Right atrium auricular region (tissue), 2 donors: ENCODE results near the gene TRIO. TPM values are rescaled to one million over a fixed set of nuclear protein-coding genes. Genes with fewer than 3 reads are reported as not detected.
"Not testable (repeated sequence)": the region's sequence is repeated elsewhere in the genome, so short reads cannot be mapped to it uniquely, and the experiment has no call there.

Experiments
- DNase-seq: peaks from one replicate; pipeline ENCODE4 v3.0.0-alpha.2; 2019; ENCODE audit warnings: low spot score
- H3K27ac ChIP-seq, 2 donors: fragments of 200-600 bp; sonication (generic); 1 replicate in 1 of 2; 2 replicates in 1 of 2; pipeline ENCODE4 v1.5.1; 2016 to 2019
- H3K27me3 ChIP-seq, 2 donors: fragments of 200-600 bp; sonication (generic); one replicate each; pipeline versions ENCODE4 v1.5.1 to v1.6.0; 2017 to 2019
- H3K36me3 ChIP-seq: fragments of 200-600 bp; sonication (generic); one replicate; pipeline ENCODE4 v1.5.1; 2016
- H3K4me1 ChIP-seq, 2 donors: fragments of 200-600 bp; sonication (generic); one replicate each; pipeline versions ENCODE4 v1.5.1 to v1.6.0; 2017 to 2019
- H3K4me3 ChIP-seq, 2 donors: fragments of 200-600 bp; sonication (generic); 1 replicate in 1 of 2; 2 replicates in 1 of 2; pipeline ENCODE4 v1.5.1; 2017 to 2019; ENCODE audit warnings: mild to moderate bottlenecking in 1 of 2, moderate library complexity in 1 of 2
- H3K9me3 ChIP-seq, 2 donors: fragments of 200-600 bp; sonication (generic); one replicate each; pipeline ENCODE4 v1.5.1; 2019
- total RNA-seq, 2 donors: library from RNA; depleted of rRNA; stranded (reverse); fragments of >200 nt; gene quantifications; one replicate each; pipeline ENCODE4 v1.1.0, GENCODE V29; 2016
- TF ChIP-seq, protein P1 (sequence below), 2 donors: fragments of 200-600 bp; sonication (generic); IDR thresholded peaks; one replicate each; pipeline ENCODE4 v1.5.1; 2019; ENCODE audit warnings: antibody characterized with exemption in 2 of 2

TRIO gene
- total RNA-seq, 2 donors from 2014 or later = 51.6 to 67.0 TPM

DNA sequence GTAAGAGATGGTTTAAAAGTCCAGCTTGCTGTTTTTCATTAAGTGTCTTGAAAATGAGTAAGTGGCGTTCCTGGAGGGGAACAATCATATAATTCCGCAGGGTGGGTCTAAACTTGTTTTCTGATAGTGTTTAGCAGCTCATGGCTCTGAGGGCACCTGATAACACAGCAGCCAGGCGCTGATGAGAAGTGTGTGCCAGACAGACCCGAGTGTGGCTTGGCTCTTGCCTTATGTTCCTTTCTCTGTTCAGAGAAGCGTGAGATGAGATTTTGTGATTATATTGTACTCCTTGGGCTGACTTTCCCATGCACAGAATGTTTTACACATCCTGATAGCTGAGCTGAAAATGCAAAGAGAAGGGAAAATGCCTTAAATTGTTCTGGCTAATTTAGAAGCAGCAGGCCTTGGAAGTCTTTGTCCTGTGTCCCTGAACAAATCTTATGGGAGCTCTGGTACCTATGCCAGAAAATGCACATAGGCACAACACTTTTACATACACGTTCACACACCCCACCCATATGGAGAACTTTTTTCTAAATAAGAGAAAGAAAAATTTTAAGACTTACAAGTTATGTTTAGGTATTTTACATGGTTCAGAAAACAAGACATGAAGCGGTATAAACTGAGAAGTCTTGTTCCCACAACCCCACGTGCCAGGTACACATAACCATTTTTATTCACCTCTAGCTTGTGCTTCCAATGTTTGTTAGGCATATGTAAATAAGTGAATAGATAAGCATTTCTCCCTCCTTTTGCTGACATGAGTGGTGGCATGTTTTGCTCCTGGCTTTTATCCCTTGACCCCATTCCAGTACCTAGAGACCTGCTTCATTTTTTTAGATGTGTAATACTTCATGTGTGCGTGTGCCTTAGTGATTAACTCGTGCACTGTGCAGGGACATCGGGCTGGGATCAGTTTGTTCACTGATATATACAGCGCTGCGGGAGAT is 286.2 kb downstream of the TRIO start:
- Histone ChIP-seq H3K27ac (peak overlapping the region; percentile 41 to 63), H3K27me3 (no peaks in the 10 kb centered on the region), H3K36me3 (no peaks in the 10 kb centered on the region), H3K9me3 (no peaks in the 10 kb centered on the region), H3K4me3 (no peak overlapping the region), H3K4me1 (peaks cover 0 to 25% of the 10 kb centered on the region in 2 donors)
- no peak for DNase-seq
- TF ChIP-seq, protein P1, sequence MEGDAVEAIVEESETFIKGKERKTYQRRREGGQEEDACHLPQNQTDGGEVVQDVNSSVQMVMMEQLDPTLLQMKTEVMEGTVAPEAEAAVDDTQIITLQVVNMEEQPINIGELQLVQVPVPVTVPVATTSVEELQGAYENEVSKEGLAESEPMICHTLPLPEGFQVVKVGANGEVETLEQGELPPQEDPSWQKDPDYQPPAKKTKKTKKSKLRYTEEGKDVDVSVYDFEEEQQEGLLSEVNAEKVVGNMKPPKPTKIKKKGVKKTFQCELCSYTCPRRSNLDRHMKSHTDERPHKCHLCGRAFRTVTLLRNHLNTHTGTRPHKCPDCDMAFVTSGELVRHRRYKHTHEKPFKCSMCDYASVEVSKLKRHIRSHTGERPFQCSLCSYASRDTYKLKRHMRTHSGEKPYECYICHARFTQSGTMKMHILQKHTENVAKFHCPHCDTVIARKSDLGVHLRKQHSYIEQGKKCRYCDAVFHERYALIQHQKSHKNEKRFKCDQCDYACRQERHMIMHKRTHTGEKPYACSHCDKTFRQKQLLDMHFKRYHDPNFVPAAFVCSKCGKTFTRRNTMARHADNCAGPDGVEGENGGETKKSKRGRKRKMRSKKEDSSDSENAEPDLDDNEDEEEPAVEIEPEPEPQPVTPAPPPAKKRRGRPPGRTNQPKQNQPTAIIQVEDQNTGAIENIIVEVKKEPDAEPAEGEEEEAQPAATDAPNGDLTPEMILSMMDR (IDR thresholded peaks at IDR 0.05) = no peak

DNA sequence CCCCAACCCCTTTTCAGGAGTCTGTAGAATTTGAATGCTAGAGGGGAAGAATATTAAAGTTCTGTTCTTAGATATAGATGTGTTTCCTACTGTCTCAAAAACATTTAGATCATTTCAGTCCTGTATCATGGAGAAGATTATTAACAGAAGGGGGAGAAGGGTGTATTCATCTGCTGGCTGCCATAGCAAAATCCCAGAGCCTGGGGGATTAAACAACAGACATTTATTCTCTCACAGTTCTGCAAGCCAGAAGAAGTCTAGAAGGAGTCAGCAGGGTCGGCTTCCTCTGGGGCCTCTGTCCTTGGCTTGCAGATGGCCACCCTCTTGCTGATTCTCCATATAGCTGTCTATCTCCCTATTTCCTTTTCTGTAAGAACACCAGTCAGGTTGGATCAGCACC is 288.4 kb downstream of the TRIO start:
- Histone ChIP-seq H3K36me3 (no peaks in the 10 kb centered on the region), H3K9me3 (no peaks in the 10 kb centered on the region), H3K4me1 (peaks cover 0 to 25% of the 10 kb centered on the region in 2 donors), H3K27me3 (no peaks in the 10 kb centered on the region), H3K4me3 (no peak overlapping the region), H3K27ac (no peak overlapping the region)
- no peak for DNase-seq
- TF ChIP-seq, protein P1 (IDR thresholded peaks at IDR 0.05) = no peak

DNA sequence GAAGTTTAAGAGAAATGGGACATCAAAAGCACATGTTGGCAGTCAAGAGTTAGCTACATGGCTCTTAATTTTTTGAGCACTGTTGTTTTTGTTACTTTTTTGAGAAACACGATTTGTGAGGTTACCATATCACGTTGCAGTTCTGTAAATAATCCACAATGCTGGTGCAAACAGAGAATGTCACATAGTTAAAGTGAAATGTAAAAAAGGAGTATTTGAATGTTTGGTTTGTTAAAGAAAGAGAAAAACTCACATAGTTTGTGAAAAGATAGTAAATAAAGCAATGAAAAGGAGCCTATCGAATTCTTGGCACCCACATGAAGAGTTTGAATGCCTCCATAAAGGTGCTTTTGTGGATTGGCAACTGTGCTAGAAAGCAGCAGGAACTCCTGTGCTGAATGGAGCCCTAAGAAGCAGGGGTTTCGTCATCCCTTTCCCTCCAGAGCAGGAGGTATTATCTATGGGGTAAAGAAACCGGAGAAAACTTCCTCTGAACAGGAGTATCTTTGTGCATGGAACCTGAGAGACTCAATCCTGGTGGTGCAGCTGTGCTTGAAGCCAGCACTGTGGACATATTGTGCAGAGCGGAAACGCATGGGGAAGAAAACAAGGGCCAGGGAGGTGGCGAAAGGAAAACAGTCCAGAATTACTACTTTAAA is 289.9 kb downstream of the TRIO start:
- TF ChIP-seq, protein P1 (IDR thresholded peaks at IDR 0.05) = no peak
- Histone ChIP-seq H3K27ac (no peak overlapping the region), H3K27me3 (no peaks in the 10 kb centered on the region), H3K36me3 (no peaks in the 10 kb centered on the region), H3K4me1 (peaks cover 0 to 17% of the 10 kb centered on the region in 2 donors), H3K4me3 (no peak overlapping the region), H3K9me3 (no peaks in the 10 kb centered on the region)
- no peak for DNase-seq

DNA sequence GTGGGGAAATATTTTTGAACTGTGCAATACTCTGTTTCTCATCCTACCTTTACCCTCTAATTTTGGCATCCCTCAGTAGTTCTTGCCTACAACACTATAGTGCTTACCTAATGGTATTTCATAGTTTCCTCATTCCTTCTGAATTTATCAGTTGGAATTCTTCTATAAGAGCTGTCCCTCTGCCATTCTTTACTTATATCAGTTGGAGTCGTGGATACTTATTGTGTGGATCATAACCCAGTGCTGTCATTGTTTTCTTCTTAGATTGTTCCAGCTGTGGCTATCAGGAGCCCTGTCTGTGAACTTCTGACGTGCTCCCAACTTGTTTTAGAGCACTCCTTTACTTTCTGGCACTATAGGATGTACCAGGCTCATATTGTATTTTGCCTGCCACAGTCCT is 292.3 kb downstream of the TRIO start:
- H3K4me1 ChIP-seq = no peaks in the 10 kb centered on the region
- H3K4me3 ChIP-seq = no peak overlapping the region
- TF ChIP-seq, protein P1 (IDR thresholded peaks at IDR 0.05) = no peak
- DNase-seq = no peak
- no peaks in the 10 kb centered on the region for H3K27me3 ChIP-seq
- no peaks in the 10 kb centered on the region for H3K9me3 ChIP-seq
- H3K36me3 ChIP-seq = no peaks in the 10 kb centered on the region
- H3K27ac ChIP-seq = no peak overlapping the region

DNA sequence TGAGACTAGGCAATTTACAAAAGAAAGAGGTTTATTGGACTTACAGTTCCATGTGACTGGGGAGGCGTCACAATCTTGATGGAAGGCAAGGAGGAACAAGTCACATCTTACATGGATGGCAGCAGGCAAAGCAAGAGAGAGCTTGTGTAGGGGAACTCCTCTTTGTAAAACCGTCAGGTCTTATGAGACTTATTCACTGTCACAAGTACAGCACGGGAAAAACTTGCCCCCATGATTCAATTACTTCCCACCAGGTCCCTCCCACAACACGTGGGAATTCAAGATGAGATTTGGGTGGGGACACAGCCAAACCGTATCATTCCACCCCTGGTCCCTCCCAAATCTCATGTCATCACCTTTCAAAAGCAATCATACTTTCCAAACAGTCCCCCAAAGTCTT is 293.0 kb downstream of the TRIO start:
- H3K27ac ChIP-seq, H3K9me3 ChIP-seq, DNase-seq, H3K4me3 ChIP-seq, H3K27me3 ChIP-seq, H3K36me3 ChIP-seq, H3K4me1 ChIP-seq: not testable (repeated sequence)

DNA sequence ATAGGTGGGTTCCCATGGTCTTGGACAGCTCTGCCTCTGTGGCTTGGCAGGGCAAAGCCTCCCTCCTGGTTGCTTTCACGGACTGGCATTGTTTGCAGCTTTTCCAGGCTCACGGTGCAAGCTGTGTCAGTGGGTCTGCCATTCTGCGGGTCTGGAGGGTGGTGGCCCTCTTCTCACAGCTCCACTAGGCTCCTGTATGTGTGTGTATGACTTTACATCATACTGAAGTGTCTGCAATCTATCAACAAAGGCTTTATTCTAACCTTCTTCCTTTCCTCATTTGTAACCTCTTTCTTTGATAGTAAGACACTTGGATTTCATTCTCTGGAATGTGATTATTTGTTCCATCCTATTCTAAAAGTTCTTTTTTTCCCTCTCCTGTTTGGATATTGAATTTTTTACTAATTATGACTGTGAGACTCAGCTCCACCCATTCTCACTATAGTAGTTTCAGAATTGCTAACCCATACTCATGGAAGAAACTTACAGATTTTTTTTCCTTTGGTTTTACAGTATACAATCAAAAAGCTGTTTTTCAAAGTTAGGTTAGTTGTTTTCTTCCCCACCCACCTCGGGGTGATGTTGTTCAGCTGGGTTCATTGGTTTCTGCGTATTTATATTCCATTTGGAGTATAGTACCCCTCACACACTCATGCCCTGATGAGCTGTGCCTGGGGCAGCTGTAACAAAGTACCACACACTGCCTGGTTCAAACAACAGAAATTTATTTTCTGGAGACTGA is 293.8 kb downstream of the TRIO start:
- H3K4me3 ChIP-seq = no peak overlapping the region
- TF ChIP-seq, protein P1 (IDR thresholded peaks at IDR 0.05) = no peak
- no peak for DNase-seq

More for the DNA sequence above, 293.8 kb downstream of the TRIO start:
- no peaks in the 10 kb centered on the region for H3K9me3 ChIP-seq
- H3K36me3 ChIP-seq = no peaks in the 10 kb centered on the region
- H3K27ac ChIP-seq = no peak overlapping the region
- no peaks in the 10 kb centered on the region for H3K27me3 ChIP-seq
- H3K4me1 ChIP-seq = peaks cover 0 to 9% of the 10 kb centered on the region in 2 donors
